Right lobe of liver (tissue), 4 donors: ENCODE measurements around the gene OR2H1.

ENCODE experiments used
- POLR2A ChIP-seq: fragments of 450-650 bp; IDR thresholded peaks from one replicate; pipeline ENCODE4 v1.6.1; 2017; ENCODE audit warnings: antibody characterized with exemption, mild to moderate bottlenecking
- TF ChIP-seq, protein P1 (sequence below), 4 donors: fragments of 200-600 bp in 3 of 4; fragments of 450-650 bp in 1 of 4; IDR thresholded peaks; one replicate each; pipeline versions ENCODE4 v1.5.1 to v1.8.0; 2016 to 2022; ENCODE audit warnings: antibody characterized with exemption in 4 of 4, mild to moderate bottlenecking in 2 of 4
- donor health status: DM: no; HTN: no; CAD: no.
- donor health status: DM: no; HTN: no; CAD: no.
- donor health status: DM: no; HTN: yes; CAD: no.

DNA sequence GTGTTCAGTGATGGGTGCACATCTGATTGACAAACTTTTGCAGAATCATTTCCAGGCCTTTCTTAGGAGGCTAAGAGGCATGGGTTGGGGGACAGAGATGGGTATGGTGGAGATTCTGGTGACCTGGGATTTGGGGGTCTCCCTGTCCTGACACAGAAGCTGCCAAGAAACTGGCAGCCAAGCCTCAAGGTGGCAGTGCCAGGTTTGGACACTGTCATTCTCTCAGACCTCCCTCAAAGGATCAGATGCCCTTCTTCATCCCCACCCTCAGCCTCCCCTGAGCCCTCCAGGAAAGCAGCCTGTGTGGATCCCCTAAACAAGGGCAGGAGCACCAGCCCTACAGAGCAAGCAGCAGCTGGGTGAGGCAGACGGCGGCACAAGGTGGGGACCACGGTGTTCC, 48.9 kb downstream of the OR2H1 start:
- TF ChIP-seq, protein P1, sequence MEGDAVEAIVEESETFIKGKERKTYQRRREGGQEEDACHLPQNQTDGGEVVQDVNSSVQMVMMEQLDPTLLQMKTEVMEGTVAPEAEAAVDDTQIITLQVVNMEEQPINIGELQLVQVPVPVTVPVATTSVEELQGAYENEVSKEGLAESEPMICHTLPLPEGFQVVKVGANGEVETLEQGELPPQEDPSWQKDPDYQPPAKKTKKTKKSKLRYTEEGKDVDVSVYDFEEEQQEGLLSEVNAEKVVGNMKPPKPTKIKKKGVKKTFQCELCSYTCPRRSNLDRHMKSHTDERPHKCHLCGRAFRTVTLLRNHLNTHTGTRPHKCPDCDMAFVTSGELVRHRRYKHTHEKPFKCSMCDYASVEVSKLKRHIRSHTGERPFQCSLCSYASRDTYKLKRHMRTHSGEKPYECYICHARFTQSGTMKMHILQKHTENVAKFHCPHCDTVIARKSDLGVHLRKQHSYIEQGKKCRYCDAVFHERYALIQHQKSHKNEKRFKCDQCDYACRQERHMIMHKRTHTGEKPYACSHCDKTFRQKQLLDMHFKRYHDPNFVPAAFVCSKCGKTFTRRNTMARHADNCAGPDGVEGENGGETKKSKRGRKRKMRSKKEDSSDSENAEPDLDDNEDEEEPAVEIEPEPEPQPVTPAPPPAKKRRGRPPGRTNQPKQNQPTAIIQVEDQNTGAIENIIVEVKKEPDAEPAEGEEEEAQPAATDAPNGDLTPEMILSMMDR (IDR thresholded peaks at IDR 0.05): no peak
- TF ChIP-seq POLR2A: no peak
